Body of pancreas (tissue), 4 donors: ENCODE results near the gene PLPPR1.

Experiments
- CTCF ChIP-seq, 7 experiments: fragments of 450-650 bp in 4 of 7; fragments of 200-600 bp in 3 of 7; sonication (generic) in 3 of 7; IDR thresholded peaks; one replicate each; pipeline ENCODE4 v1.5.1; 2016 to 2019; ENCODE audit warnings: antibody characterized with exemption in 7 of 7
- POLR2A ChIP-seq, 3 donors: fragments of 450-650 bp; IDR thresholded peaks; one replicate each; pipeline ENCODE4 v1.6.1; 2016; ENCODE audit warnings: antibody characterized with exemption in 3 of 3, mild to moderate bottlenecking in 2 of 3

DNA sequence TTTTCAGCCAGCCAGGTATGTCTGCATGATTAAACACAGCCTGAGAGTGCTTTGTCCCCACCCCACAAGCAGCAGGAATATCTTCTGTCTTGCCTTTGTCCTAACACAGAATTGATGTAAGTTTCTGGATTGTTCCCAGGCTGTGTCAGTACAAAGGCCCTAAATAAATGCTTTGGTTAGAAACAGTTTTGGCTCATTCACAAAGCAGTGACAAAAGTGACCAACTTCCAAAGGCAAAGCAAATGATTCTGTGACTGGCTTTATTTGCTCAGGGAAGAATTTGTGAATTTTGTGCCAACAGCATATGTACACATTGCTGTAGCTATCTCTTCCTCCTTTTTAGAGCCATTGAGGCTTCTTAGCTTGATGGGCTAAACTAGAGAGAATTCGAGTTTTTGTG is 133.7 kb downstream of the PLPPR1 start:
- TF ChIP-seq CTCF (IDR thresholded peaks at IDR 0.05) (no peak), POLR2A (IDR thresholded peaks at IDR 0.05) (no peak)
